HepG2 (cell line): ENCODE measurements around the gene SEC16A. TPM values are rescaled to one million over a fixed set of nuclear protein-coding genes. Genes with fewer than 3 reads are reported as not detected.
A peak's percentile ranks its signal among the peaks of the same experiment; 100 is the strongest.

Experiments used
- AGO1 ChIP-seq: fragments of 200-400 bp; formaldehyde crosslinking; IDR thresholded peaks from 2 replicates; pipeline ENCODE4 v1.6.1; 2017; ENCODE audit warnings: mild to moderate bottlenecking, low read depth, low read length, moderate library complexity; ENCODE audit not compliant: poor library complexity, severe bottlenecking
- FOXC1 ChIP-seq: sonication (generic); formaldehyde crosslinking; IDR thresholded peaks from 2 replicates; pipeline ENCODE4 v1.8.0; 2022; ENCODE audit warnings: mild to moderate bottlenecking, missing genetic modification reagents, borderline replicate concordance
- GPN1 ChIP-seq: sonication (generic); formaldehyde crosslinking; IDR thresholded peaks from 2 replicates; pipeline ENCODE4 v1.5.1; 2020; ENCODE audit warnings: missing genetic modification reagents, borderline replicate concordance
- HMG20B ChIP-seq: conservative IDR thresholded peaks from 2 replicates; pipeline ENCODE4 v1.6.1; 2016; ENCODE audit warnings: missing genetic modification reagents, missing compliant biosample characterization
- IKZF5 ChIP-seq: IDR thresholded peaks from 2 replicates; pipeline ENCODE4 v1.6.1; 2018; ENCODE audit warnings: missing genetic modification reagents, mild to moderate bottlenecking, missing compliant biosample characterization
- IRF1 ChIP-seq: sonication (generic); formaldehyde crosslinking; IDR thresholded peaks from 2 replicates; pipeline ENCODE4 v1.4.0; 2020; ENCODE audit warnings: low read depth, mild to moderate bottlenecking, missing genetic modification reagents
- MBNL3 ChIP-seq: fragments of 250-450 bp; sonication (Bioruptor Pico); conservative IDR thresholded peaks from 2 replicates; pipeline ENCODE4 v1.8.0; 2022; ENCODE audit warnings: mild to moderate bottlenecking, inconsistent platforms
- MZF1 ChIP-seq: sonication (generic); formaldehyde crosslinking; IDR thresholded peaks from 2 replicates; pipeline ENCODE4 v1.8.1; 2023; ENCODE audit warnings: mild to moderate bottlenecking, missing genetic modification reagents, borderline replicate concordance
- RBAK ChIP-seq: sonication (generic); formaldehyde crosslinking; IDR thresholded peaks from 2 replicates; pipeline ENCODE4 v1.5.1; 2020; ENCODE audit warnings: mild to moderate bottlenecking, missing genetic modification reagents
- SATB2 ChIP-seq: sonication (generic); formaldehyde crosslinking; IDR thresholded peaks from 2 replicates; pipeline ENCODE4 v1.5.0; 2020; ENCODE audit warnings: missing genetic modification reagents
- SIN3A ChIP-seq: IDR thresholded peaks from 2 replicates; pipeline ENCODE4 v1.6.1; 2011; ENCODE audit warnings: low read depth, mild to moderate bottlenecking, control low read depth, low read length, borderline replicate concordance
- SKI ChIP-seq: fragments of 450-650 bp; IDR thresholded peaks from one replicate; pipeline ENCODE4 v1.6.1; 2018; ENCODE audit warnings: mild to moderate bottlenecking; ENCODE audit not compliant: partially characterized antibody
- SMARCC2 ChIP-seq: fragments of 450-650 bp; IDR thresholded peaks from 2 replicates; pipeline ENCODE4 v1.6.1; 2017; ENCODE audit warnings: antibody characterized with exemption, mild to moderate bottlenecking
- SRSF1 ChIP-seq: fragments of 200-400 bp; formaldehyde crosslinking; optimal IDR thresholded peaks from 2 replicates; pipeline ENCODE3; 2017; ENCODE audit warnings: mild to moderate bottlenecking, low read depth, low read length, moderate library complexity
- SRY ChIP-seq: sonication (generic); formaldehyde crosslinking; IDR thresholded peaks from 2 replicates; pipeline ENCODE4 v1.8.0; 2022; ENCODE audit warnings: mild to moderate bottlenecking, missing genetic modification reagents
- TCF7 ChIP-seq: sonication (generic); IDR thresholded peaks from 2 replicates; pipeline ENCODE4 v1.6.1; 2016; ENCODE audit warnings: antibody characterized with exemption, low read depth
- ZC3H13 ChIP-seq: sonication (generic); formaldehyde crosslinking; IDR thresholded peaks from 2 replicates; pipeline ENCODE4 v1.8.1; 2023; ENCODE audit warnings: mild to moderate bottlenecking, missing genetic modification reagents, moderate library complexity
- ZFY ChIP-seq: sonication (generic); formaldehyde crosslinking; IDR thresholded peaks from 2 replicates; pipeline ENCODE4 v1.4.0; 2020; ENCODE audit warnings: missing genetic modification reagents
- ZIK1 ChIP-seq: sonication (generic); formaldehyde crosslinking; IDR thresholded peaks from 2 replicates; pipeline ENCODE4 v1.5.0; 2020; ENCODE audit warnings: mild to moderate bottlenecking, low read depth, missing genetic modification reagents, borderline replicate concordance
- ZMAT3 ChIP-seq: sonication (generic); formaldehyde crosslinking; conservative IDR thresholded peaks from 2 replicates; pipeline ENCODE4 v1.7.0; 2021; ENCODE audit warnings: missing genetic modification reagents
- ZNF12 ChIP-seq: sonication (generic); formaldehyde crosslinking; IDR thresholded peaks from 2 replicates; pipeline ENCODE4 v1.5.0; 2020; ENCODE audit warnings: missing genetic modification reagents
- ZNF121 ChIP-seq: sonication (generic); formaldehyde crosslinking; IDR thresholded peaks from 2 replicates; pipeline ENCODE4 v1.5.0; 2020; ENCODE audit warnings: mild to moderate bottlenecking, missing genetic modification reagents
- ZNF20 ChIP-seq: sonication (generic); formaldehyde crosslinking; IDR thresholded peaks from 2 replicates; pipeline ENCODE4 v1.4.0; 2020; ENCODE audit warnings: mild to moderate bottlenecking, moderate library complexity, missing genetic modification reagents
- ZNF512 ChIP-seq: sonication (generic); formaldehyde crosslinking; IDR thresholded peaks from 2 replicates; pipeline ENCODE4 v1.4.0; 2020; ENCODE audit warnings: mild to moderate bottlenecking, missing genetic modification reagents
- ZNF781 ChIP-seq: sonication (generic); formaldehyde crosslinking; IDR thresholded peaks from 2 replicates; pipeline ENCODE4 v1.5.1; 2020; ENCODE audit warnings: borderline replicate concordance, mild to moderate bottlenecking, missing genetic modification reagents; ENCODE audit errors: not compliant biosample characterization
- ZSCAN22 ChIP-seq: sonication (generic); formaldehyde crosslinking; IDR thresholded peaks from 2 replicates; pipeline ENCODE4 v1.4.0; 2020; ENCODE audit warnings: mild to moderate bottlenecking, missing genetic modification reagents
- polyA plus RNA-seq, 8 experiments: library from polyadenylated mRNA; depleted of rRNA in 3 of 8; stranded (reverse) in 7 of 8; unstranded in 1 of 8; fragments of >200 nt; fragmentation: Illumina TruSeq in 4 of 8; extraction: Trizol in 4 of 8; gene quantifications; 2 replicates each; pipeline versions ENCODE4 v1.2.1 to v1.2.3, GENCODE V29; 2011 to 2016; ENCODE audit warnings: low read depth in 4 of 8, missing spikeins in 1 of 8, mixed read lengths in 1 of 8; ENCODE audit not compliant: insufficient read depth in 1 of 8
- total RNA-seq, 5 experiments: library from RNA; depleted of rRNA; stranded (reverse); fragments of >200 nt; fragmentation: Illumina TruSeq; extraction: Trizol; gene quantifications; 2 replicates each; pipeline ENCODE4 v1.2.3, GENCODE V29; 2016; ENCODE audit warnings: low read depth in 1 of 5

SEC16A gene
- total and polyA plus RNA-seq, 2 of the 13 experiments (the other 11 are each of a cell fraction or from before 2014, with no cell fraction given), result 15.9 to 18.9 TPM

- TF ChIP-seq SIN3A (no peak), SMARCC2 (no peak), SRSF1 (no peak), ZC3H13 (no peak), SRY (no peak), ZIK1 (CRISPR knock-in tag) (no peak), GPN1 (no peak), SATB2 (CRISPR knock-in tag) (no peak), ZNF12 (CRISPR knock-in tag) (no peak), SKI (no peak), ZFY (CRISPR knock-in tag) (peak; percentile 47; the same call in 1 of the 2 replicates), TCF7 (no peak), IKZF5 (0 out of 2 replicates have a peak, but pooled peaks have one; percentile 47), ZSCAN22 (no peak), MZF1 (CRISPR knock-in tag) (no peak), FOXC1 (no peak), ZNF512 (CRISPR knock-in tag) (no peak), HMG20B (CRISPR knock-in tag) (no peak), AGO1 (no peak), ZNF781 (CRISPR knock-in tag) (no peak), IRF1 (CRISPR knock-in tag) (no peak), ZNF20 (no peak), ZMAT3 (CRISPR knock-in tag) (0 out of 2 replicates have a peak, but pooled peaks have one; percentile 23), MBNL3 (CRISPR knock-in tag) (no peak), RBAK (no peak), ZNF121 (CRISPR knock-in tag) (no peak)
Observed at GRCh38 chr9:136441681-136442245, 41.1 kb downstream of the SEC16A start (continued).
